Measurements from ENCODE around the gene GRAMD2B.

- TF ChIP-seq, protein P1, sequence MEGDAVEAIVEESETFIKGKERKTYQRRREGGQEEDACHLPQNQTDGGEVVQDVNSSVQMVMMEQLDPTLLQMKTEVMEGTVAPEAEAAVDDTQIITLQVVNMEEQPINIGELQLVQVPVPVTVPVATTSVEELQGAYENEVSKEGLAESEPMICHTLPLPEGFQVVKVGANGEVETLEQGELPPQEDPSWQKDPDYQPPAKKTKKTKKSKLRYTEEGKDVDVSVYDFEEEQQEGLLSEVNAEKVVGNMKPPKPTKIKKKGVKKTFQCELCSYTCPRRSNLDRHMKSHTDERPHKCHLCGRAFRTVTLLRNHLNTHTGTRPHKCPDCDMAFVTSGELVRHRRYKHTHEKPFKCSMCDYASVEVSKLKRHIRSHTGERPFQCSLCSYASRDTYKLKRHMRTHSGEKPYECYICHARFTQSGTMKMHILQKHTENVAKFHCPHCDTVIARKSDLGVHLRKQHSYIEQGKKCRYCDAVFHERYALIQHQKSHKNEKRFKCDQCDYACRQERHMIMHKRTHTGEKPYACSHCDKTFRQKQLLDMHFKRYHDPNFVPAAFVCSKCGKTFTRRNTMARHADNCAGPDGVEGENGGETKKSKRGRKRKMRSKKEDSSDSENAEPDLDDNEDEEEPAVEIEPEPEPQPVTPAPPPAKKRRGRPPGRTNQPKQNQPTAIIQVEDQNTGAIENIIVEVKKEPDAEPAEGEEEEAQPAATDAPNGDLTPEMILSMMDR (IDR thresholded peaks at IDR 0.05): no peak
- TF ChIP-seq EZH2 (IDR thresholded peaks at IDR 0.05) (no peak), EZH2phosphoT487 (IDR thresholded peaks at IDR 0.05) (no peak)
Observed at GRCh38 chr5:126527892-126528291, 104.7 kb downstream of the GRAMD2B start.
